NCI-H146 treated with DMSO at 0.1 percent for 48 hours (cell line): ENCODE results near the gene CRYBA2.
A peak's percentile ranks its signal among the peaks of the same experiment; 100 is the strongest.

Source experiments
- DNase-seq: peaks from one replicate; lab custom pipeline; 2025; ENCODE audit not compliant: unreplicated experiment; lab: John Stamatoyannopoulos, UW

Gene CRYBA2

GRCh38 chr2:218983263-218983933 lies 9.8 kb downstream of the CRYBA2 start:
- DNase-seq: peak; percentile 52

GRCh38 chr2:218982586-218983262 lies 10.5 kb downstream of the CRYBA2 start:
- DNase-seq: no peak

GRCh38 chr2:218981881-218982585 lies 11.2 kb downstream of the CRYBA2 start:
- no peak for DNase-seq

- no peak for DNase-seq
Observed at GRCh38 chr2:218981390-218981880, 11.8 kb downstream of the CRYBA2 start.

GRCh38 chr2:218980735-218981389 lies 12.4 kb downstream of the CRYBA2 start:
- DNase-seq: no peak

- peak; percentile 51 for DNase-seq
Observed at GRCh38 chr2:218979846-218980734, 13.1 kb downstream of the CRYBA2 start.

GRCh38 chr2:218975060-218975777 lies 18.0 kb downstream of the CRYBA2 start:
- DNase-seq: no peak

GRCh38 chr2:218970894-218971293 lies 22.3 kb downstream of the CRYBA2 start:
- DNase-seq: no peak

GRCh38 chr2:218964041-218964771 lies 29.0 kb downstream of the CRYBA2 start:
- DNase-seq: peak; percentile 37

GRCh38 chr2:218963601-218964000 lies 29.6 kb downstream of the CRYBA2 start:
- no peak for DNase-seq

- DNase-seq: peak; percentile 94
Observed at GRCh38 chr2:218962859-218963492, 30.2 kb downstream of the CRYBA2 start.

GRCh38 chr2:218961651-218962570 lies 31.3 kb downstream of the CRYBA2 start:
- DNase-seq: peak; percentile 17

- DNase-seq: no peak
Observed at GRCh38 chr2:218961229-218961628, 32.0 kb downstream of the CRYBA2 start.

- DNase-seq: peak; percentile 5
Observed at GRCh38 chr2:218960309-218961165, 32.7 kb downstream of the CRYBA2 start.

- DNase-seq: no peak
Observed at GRCh38 chr2:218959761-218960308, 33.4 kb downstream of the CRYBA2 start.

- peak; percentile 76 for DNase-seq
Observed at GRCh38 chr2:218959141-218959731, 34.0 kb downstream of the CRYBA2 start, which contains the start of gene CDK5R2. TSS of gene CDK5R2 (plus strand) at chr2:218959666. CDS start at chr2:218959821, 155 bp downstream.
